Fibroblast of lung (primary cell): ENCODE results near the gene DCDC2. TPM values are rescaled to one million over a fixed set of nuclear protein-coding genes. Genes with fewer than 3 reads are reported as not detected.

Source experiments
- DNase-seq, 2 donors: peaks; one replicate each; pipeline versions ENCODE4 v3.0.0 to v3.0.0-alpha.2; 2010; ENCODE audit warnings: low read depth in 2 of 2
- H2AFZ ChIP-seq: 2 replicates; pipeline ENCODE4 v1.5.1; 2012; ENCODE audit warnings: low read length, control low read depth, inconsistent platforms
- H3K27ac ChIP-seq: 2 replicates; pipeline ENCODE4 v1.5.1; 2011; ENCODE audit warnings: low read length, control low read depth; ENCODE audit not compliant: insufficient read depth
- H3K27me3 ChIP-seq: 2 replicates; pipeline ENCODE4 v1.5.1; 2011; ENCODE audit warnings: mild to moderate bottlenecking, low read length; ENCODE audit not compliant: control insufficient read depth, insufficient read depth
- H3K36me3 ChIP-seq: 2 replicates; pipeline ENCODE4 v1.5.1; 2011; ENCODE audit warnings: low read length; ENCODE audit not compliant: control insufficient read depth, insufficient read depth
- H3K4me1 ChIP-seq: 2 replicates; pipeline ENCODE4 v1.5.1; 2011; ENCODE audit warnings: low read length; ENCODE audit not compliant: control insufficient read depth, insufficient read depth; ENCODE audit errors: extremely low read depth
- H3K4me2 ChIP-seq: 2 replicates; pipeline ENCODE4 v1.5.1; 2011; ENCODE audit warnings: low read length, control low read depth; ENCODE audit not compliant: insufficient read depth; ENCODE audit errors: extremely low read depth
- H3K4me3 ChIP-seq, 4 experiments: fragments of 200-600 bp in 1 of 4; sonication (generic) in 1 of 4; replicated peaks in 1 of 4; 2 replicates each; pipeline ENCODE4 v1.5.1; 2011 to 2016; ENCODE audit warnings: low read length in 4 of 4, low read depth in 3 of 4, mild to moderate bottlenecking in 3 of 4, control low read depth in 2 of 4, inconsistent platforms in 1 of 4, mixed read lengths in 1 of 4; ENCODE audit not compliant: insufficient read depth in 1 of 4; ENCODE audit errors: control extremely low read depth in 1 of 4
- H3K79me2 ChIP-seq: 2 replicates; pipeline ENCODE4 v1.5.1; 2012; ENCODE audit warnings: mild to moderate bottlenecking, low read length, inconsistent platforms; ENCODE audit not compliant: control insufficient read depth, insufficient read depth
- H3K9ac ChIP-seq: 2 replicates; pipeline ENCODE4 v1.5.1; 2011; ENCODE audit warnings: mild to moderate bottlenecking, low read length, control low read depth; ENCODE audit not compliant: insufficient read depth
- H3K9me3 ChIP-seq: 2 replicates; pipeline ENCODE4 v1.5.1; 2012; ENCODE audit warnings: low read depth, low read length; ENCODE audit not compliant: control insufficient read depth, insufficient read depth
- H4K20me1 ChIP-seq: 2 replicates; pipeline ENCODE4 v1.5.1; 2011; ENCODE audit warnings: low read length; ENCODE audit not compliant: control insufficient read depth, insufficient read depth; ENCODE audit errors: extremely low read depth
- CTCF ChIP-seq, 2 donors: IDR thresholded peaks in 1 of 2; conservative IDR thresholded peaks in 1 of 2; 1 replicate in 1 of 2; 2 replicates in 1 of 2; pipeline ENCODE4 v1.5.1; 2011 to 2012; ENCODE audit warnings: low read length in 2 of 2, control low read depth in 1 of 2, inconsistent platforms in 1 of 2, low read depth in 1 of 2, mild to moderate bottlenecking in 1 of 2
- EZH2 ChIP-seq: IDR thresholded peaks from 2 replicates; pipeline ENCODE4 v1.5.1; 2012; ENCODE audit warnings: low read length, control low read depth, mild to moderate bottlenecking; ENCODE audit errors: missing control alignments
- polyA plus RNA-seq, 2 donors: library from polyadenylated mRNA; depleted of rRNA in 1 of 2; stranded (reverse) in 1 of 2; unstranded in 1 of 2; fragments of >200 nt; gene quantifications; 2 replicates each; pipeline ENCODE4 v1.2.1, GENCODE V29; 2011 to 2012; ENCODE audit warnings: missing spikeins in 1 of 2
- total RNA-seq: library from RNA; depleted of rRNA; stranded (reverse); fragments of >200 nt; gene quantifications from 2 replicates; pipeline ENCODE4 v1.2.1, GENCODE V29; 2014

The DCDC2 gene
- total and polyA plus RNA-seq, 2 donors (not counting 1 experiment from before 2014, with no cell fraction given): 0.01 TPM; not detected in 1

- Histone ChIP-seq H3K4me1 (no peaks in the 10 kb centered on the region), H3K27ac (no peak overlapping the region), H3K9me3 (no peaks in the 10 kb centered on the region), H3K79me2 (no peaks in the 10 kb centered on the region), H3K36me3 (no peaks in the 10 kb centered on the region), H2AFZ (no peak overlapping the region), H4K20me1 (no peaks in the 10 kb centered on the region), H3K9ac (no peak overlapping the region), H3K4me2 (no peak overlapping the region), H3K27me3 (no peaks in the 10 kb centered on the region), H3K4me3 (no peak overlapping the region)
- peak; percentile 4 to 37 for DNase-seq
- no peak for TF ChIP-seq EZH2
- TF ChIP-seq CTCF (conservative IDR thresholded peaks at IDR 0.05 in 1 of 2, IDR thresholded peaks at IDR 0.05 in 1 of 2; ENCODE audit: low read depth in 1 of 2, low read length in 2 of 2): peak; percentile 25 to 65
These were observed 83.3 kb downstream of the DCDC2 start for GRCh38 chr6:24274441-24275083.

GRCh38 chr6:24273096-24273870, 84.6 kb downstream of the DCDC2 start:
- Histone ChIP-seq H3K4me3 (no peak overlapping the region), H4K20me1 (no peaks in the 10 kb centered on the region), H3K36me3 (no peaks in the 10 kb centered on the region), H3K4me1 (no peaks in the 10 kb centered on the region), H3K4me2 (no peak overlapping the region), H3K79me2 (no peaks in the 10 kb centered on the region), H2AFZ (no peak overlapping the region), H3K27ac (no peak overlapping the region), H3K9me3 (no peaks in the 10 kb centered on the region), H3K27me3 (no peaks in the 10 kb centered on the region), H3K9ac (no peak overlapping the region)
- no peak for TF ChIP-seq CTCF (conservative IDR thresholded peaks at IDR 0.05 in 1 of 2, IDR thresholded peaks at IDR 0.05 in 1 of 2; ENCODE audit: low read depth in 1 of 2, low read length in 2 of 2)
- no peak for TF ChIP-seq EZH2
- DNase-seq: peak; percentile 12 to 24

GRCh38 chr6:24272553-24272952, 85.3 kb downstream of the DCDC2 start:
- H3K79me2 ChIP-seq: no peaks in the 10 kb centered on the region
- H3K4me3 ChIP-seq: no peak overlapping the region
- H4K20me1 ChIP-seq: no peaks in the 10 kb centered on the region
- no peak overlapping the region for H3K4me2 ChIP-seq
- DNase-seq: peak in 1 of 2 donors; percentile 2
- H3K4me1 ChIP-seq: no peaks in the 10 kb centered on the region
- H3K36me3 ChIP-seq: no peaks in the 10 kb centered on the region
- H2AFZ ChIP-seq: no peak overlapping the region
- no peak overlapping the region for H3K27ac ChIP-seq
- H3K27me3 ChIP-seq: no peaks in the 10 kb centered on the region
- no peak overlapping the region for H3K9ac ChIP-seq
- no peaks in the 10 kb centered on the region for H3K9me3 ChIP-seq
- TF ChIP-seq CTCF (conservative IDR thresholded peaks at IDR 0.05 in 1 of 2, IDR thresholded peaks at IDR 0.05 in 1 of 2; ENCODE audit: low read depth in 1 of 2, low read length in 2 of 2) (no peak), EZH2 (no peak)
